GM12892 (cell line): ENCODE data around the gene SRF.

ENCODE experiments used
- POLR2A ChIP-seq: IDR thresholded peaks from 2 replicates; pipeline ENCODE4 v1.6.1; 2011; ENCODE audit warnings: low read depth, low read length, control low read depth
- POLR2AphosphoS5 ChIP-seq: IDR thresholded peaks from 2 replicates; pipeline ENCODE4 v1.6.1; 2011; ENCODE audit warnings: low read depth, low read length, control low read depth
- TAF1 ChIP-seq: IDR thresholded peaks from 2 replicates; pipeline ENCODE4 v1.6.1; 2011; ENCODE audit warnings: low read depth, mild to moderate bottlenecking, control low read depth, low read length, borderline replicate concordance

DNA sequence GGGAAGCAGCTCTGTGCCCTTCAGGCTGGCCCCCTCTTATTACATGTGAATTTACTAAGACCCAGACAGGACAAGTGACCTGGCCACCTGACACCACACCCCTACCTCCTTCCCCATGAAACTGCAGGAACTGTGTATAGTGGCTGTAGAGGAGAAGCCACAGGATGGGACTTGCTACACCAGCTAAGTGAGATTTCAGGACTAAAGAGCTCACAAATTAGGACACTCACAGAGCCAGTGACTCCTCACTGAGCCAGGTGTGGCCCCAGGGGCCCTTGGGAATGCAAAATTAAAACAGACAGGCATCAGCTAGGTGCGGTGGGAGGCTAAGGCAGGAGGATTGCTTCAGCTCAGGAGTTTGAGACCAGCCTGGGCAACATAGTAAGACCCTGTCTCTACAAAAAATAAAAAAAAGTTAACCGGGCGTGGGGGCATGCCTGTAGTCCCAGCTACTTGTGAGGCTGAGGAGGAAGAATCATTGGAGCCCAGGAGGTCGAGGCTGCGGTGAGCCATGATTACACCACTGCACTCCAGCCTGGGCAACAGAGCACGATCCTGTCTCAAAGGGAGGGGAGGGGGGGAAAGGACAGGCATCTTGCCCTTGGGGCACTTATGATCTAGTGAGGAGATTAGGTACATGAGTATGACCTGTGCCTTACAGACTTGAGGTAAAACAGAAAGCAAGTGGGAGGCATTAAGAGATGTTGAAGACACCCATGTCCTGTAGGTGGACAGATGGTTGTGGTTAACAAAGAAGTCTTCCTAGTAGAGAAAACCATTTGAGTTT is 23.2 kb upstream of the SRF start:
- TF ChIP-seq POLR2AphosphoS5 (no peak), POLR2A (no peak), TAF1 (no peak)
